IPS-18c (cell line): ENCODE results near the gene TMEM181.
"Not testable (repeated sequence)": the region's sequence is repeated elsewhere in the genome, so short reads cannot be mapped to it uniquely, and the experiment has no call there.

Experiments
- H3K4me3 ChIP-seq: 2 replicates; pipeline ENCODE4 v1.7.0; 2013; ENCODE audit warnings: low read depth, mild to moderate bottlenecking, low read length, moderate library complexity; ENCODE audit not compliant: insufficient read depth
- H3K9me3 ChIP-seq: one replicate; pipeline ENCODE4 v1.6.1; 2013; ENCODE audit warnings: mild to moderate bottlenecking, low read length, moderate library complexity; ENCODE audit not compliant: control insufficient read depth, insufficient read depth

Gene TMEM181

DNA sequence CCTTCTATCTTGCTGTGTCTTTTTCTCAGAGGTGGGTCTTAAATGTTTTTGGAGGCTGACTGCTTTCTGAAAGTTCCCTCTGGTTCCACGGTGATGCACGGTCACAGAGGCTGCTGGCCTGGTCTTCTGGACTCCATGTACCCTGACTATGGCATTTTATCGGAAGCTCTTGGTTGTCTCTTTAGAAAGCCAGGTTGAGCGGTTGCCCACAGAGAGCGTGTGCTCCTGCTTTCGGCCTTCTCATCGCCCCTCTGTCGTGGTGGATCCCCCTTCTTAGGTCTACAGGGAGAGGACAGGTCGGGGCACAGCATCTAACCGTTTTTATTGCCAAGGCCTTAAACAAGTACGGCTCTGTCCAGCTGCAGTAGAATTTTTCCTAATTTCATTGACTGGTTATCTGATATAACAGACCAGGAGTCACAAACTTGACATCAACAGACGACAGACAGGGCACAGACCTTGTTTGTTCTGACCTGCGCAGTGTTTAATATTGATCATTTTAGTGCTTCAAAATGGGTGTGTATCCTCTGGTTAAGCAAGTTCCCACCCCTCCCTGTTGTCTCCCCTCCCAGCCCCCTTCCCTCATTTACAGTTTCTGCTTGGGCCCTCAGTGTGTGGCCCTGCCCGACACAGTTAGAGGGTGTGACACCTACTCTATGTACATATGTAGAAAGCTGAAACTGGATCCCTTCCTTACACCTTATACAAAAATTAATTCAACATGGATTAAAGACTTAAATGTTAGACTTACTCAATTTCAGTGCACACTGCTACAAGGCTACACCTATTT is 114.6 kb downstream of the TMEM181 start:
- Histone ChIP-seq H3K9me3 (no peaks in the 10 kb centered on the region), H3K4me3 (no peak overlapping the region)

- not testable (repeated sequence) for H3K9me3 ChIP-seq, H3K4me3 ChIP-seq
Measured at GRCh38 chr6:158677094-158677493, 117.2 kb downstream of the TMEM181 start.

DNA sequence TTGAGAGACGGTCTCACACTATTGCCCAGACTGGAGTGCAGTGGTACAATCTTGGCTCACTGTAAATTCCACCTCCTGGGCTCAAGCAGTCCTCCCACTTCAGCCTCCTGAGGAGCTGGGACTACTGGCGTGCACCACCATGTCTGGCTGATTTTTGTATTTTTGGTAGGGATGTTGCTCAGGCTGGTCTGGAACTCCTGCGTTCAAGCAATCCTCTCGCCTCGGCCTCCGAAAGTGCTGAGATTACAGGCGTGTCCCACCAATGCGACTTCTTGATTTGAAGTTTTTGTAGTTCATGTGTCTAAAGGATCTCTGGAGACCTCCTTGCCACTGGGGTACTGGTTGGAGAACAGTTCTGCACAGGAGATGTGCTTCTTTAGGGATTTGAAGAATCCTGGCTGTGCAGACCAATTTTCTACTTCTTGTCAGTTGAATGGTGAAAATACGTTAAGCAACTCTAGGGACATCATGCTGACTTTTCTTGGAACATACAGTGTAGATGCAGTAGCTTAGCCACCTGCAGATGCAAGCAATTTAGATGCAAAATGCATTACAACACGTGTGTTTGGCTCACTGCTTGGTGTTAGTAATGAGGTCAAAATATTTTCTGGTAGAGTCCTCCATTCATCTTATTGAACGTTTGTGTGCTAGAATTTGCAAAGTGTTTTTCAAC is 118.2 kb downstream of the TMEM181 start:
- Histone ChIP-seq H3K4me3 (no peak overlapping the region), H3K9me3 (no peaks in the 10 kb centered on the region)

GRCh38 chr6:158680015-158680414 is 120.1 kb downstream of the TMEM181 start:
- no peaks in the 10 kb centered on the region for H3K9me3 ChIP-seq

GRCh38 chr6:158680481-158680880 is 120.6 kb downstream of the TMEM181 start:
- no peak overlapping the region for H3K4me3 ChIP-seq
- H3K9me3 ChIP-seq = no peaks in the 10 kb centered on the region

More at GRCh38 chr6:158680015-158680414, 120.1 kb downstream of the TMEM181 start:
- no peak overlapping the region for H3K4me3 ChIP-seq

DNA sequence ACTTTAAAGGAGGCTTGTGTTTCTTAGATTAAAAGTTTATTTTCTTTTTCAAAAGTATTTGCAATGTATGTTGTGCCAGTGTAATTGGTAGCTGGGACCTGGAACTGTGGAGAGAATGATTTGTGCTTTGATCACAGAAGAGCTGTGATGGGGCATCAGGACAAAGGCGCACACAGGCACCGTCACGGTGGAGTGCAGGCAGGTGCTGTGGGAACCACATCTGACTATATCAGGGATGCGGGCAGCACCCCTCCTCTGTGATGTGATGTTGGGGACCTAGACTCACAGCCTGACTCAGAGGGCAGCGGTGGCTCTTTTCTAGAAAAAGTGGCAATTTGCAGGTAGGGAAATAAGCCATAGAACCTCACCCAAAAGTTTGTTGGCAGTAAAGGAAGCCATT is 124.4 kb downstream of the TMEM181 start:
- Histone ChIP-seq H3K4me3 (no peak overlapping the region), H3K9me3 (no peaks in the 10 kb centered on the region)

- Histone ChIP-seq H3K9me3 (no peaks in the 10 kb centered on the region), H3K4me3 (no peak overlapping the region)
Measured at GRCh38 chr6:158684745-158685324, 124.9 kb downstream of the TMEM181 start.
